ENCODE measurements around the gene LYSMD1. TPM values are rescaled to one million over a fixed set of nuclear protein-coding genes. Genes with fewer than 3 reads are reported as not detected.
"Not testable (repeated sequence)": the region's sequence is repeated elsewhere in the genome, so short reads cannot be mapped to it uniquely, and the experiment has no call there.

The LYSMD1 gene
- total RNA-seq (1 to 10 TPM; 1.8 to 5.5 (median 3.4) TPM), polyA plus RNA-seq (1 to 10 TPM; 4.3 to 4.5 TPM)

- WGBS, 2 donors = 0% methylated on average over 38 of the region's 38 CpGs
- FAIRE-seq = peak; percentile 98
Measured at GRCh38 chr1:151165738-151166504, at the start of gene LYSMD1, which contains the start of gene SCNM1. TSS of gene LYSMD1 (minus strand) at chr1:151165902. CDS start at chr1:151165258, 644 bp downstream. TSS of gene SCNM1 (plus strand) at chr1:151166144. CDS start at chr1:151166153, 9 bp downstream.

GRCh38 chr1:151213560-151213959 lies 47.9 kb upstream of the LYSMD1 start:
- Histone ChIP-seq H3K27me3 (no peaks in the 10 kb centered on the region), H3K4me1 (peaks cover 0 to 8% (median 6%) of the 10 kb centered on the region in 3 donors), H3K9me3 (no peaks in the 10 kb centered on the region), H3K4me3 (no peak overlapping the region), H3K36me3 (no peaks in the 10 kb centered on the region), H3K27ac (no peak overlapping the region)
- intact Hi-C loops (cut with DNase I) = no loop called here
- ATAC-seq = no peak
- no peak for FAIRE-seq
- no peak for TF ChIP-seq CTCF (IDR thresholded peaks at IDR 0.05)
- no peak for DNase-seq
- 21 to 41% methylated on average over 2 of the region's 2 CpGs for WGBS, 2 donors

More at GRCh38 chr1:151165738-151166504, at the start of gene LYSMD1, which contains the start of gene SCNM1:
- DNase-seq (peak; percentile 90 to 98 (median 96)), ATAC-seq (peak; percentile 96 to 97 (median 97))
- Histone ChIP-seq H3K27ac (peak within 1 kb of the TSS in 2 of 4 donors; percentile 53 to 70), H3K27me3 (no peaks in the 10 kb centered on the region), H3K9me3 (no peaks in the 10 kb centered on the region), H3K36me3 (peaks cover 0 to under 1% (median 0%) of the 10 kb centered on the region in 3 donors), H3K4me1 (peaks cover 7 to 13% (median 8%) of the 10 kb centered on the region in 3 donors), H3K4me3 (peak within 1 kb of the TSS; percentile 49 to 72 (median 67))
- no peak for TF ChIP-seq CTCF (IDR thresholded peaks at IDR 0.05)
- intact Hi-C loops (cut with DNase I) = no loop called here

- ATAC-seq = no peak
- H3K4me1 ChIP-seq = peaks cover 0 to 7% (median 3%) of the 10 kb centered on the region in 3 donors
- FAIRE-seq = no peak
- no peak overlapping the region for H3K4me3 ChIP-seq
- intact Hi-C loops (cut with DNase I) = no loop called here
- no peak overlapping the region for H3K27ac ChIP-seq
- H3K9me3 ChIP-seq = no peaks in the 10 kb centered on the region
- peaks cover 0 to 8% (median 0%) of the 10 kb centered on the region in 3 donors for H3K36me3 ChIP-seq
- no peak for DNase-seq
- 88% methylated on average over 15 of the region's 15 CpGs for WGBS, 2 donors
- no peaks in the 10 kb centered on the region for H3K27me3 ChIP-seq
- TF ChIP-seq CTCF (IDR thresholded peaks at IDR 0.05) = no peak
Measured at GRCh38 chr1:151211972-151212705, 46.4 kb upstream of the LYSMD1 start.

- Histone ChIP-seq H3K27me3 (no peaks in the 10 kb centered on the region), H3K4me1 (no peaks in the 10 kb centered on the region), H3K4me3 (no peak overlapping the region), H3K27ac (no peak overlapping the region), H3K36me3 (peaks cover 0 to 9% (median 0%) of the 10 kb centered on the region in 3 donors), H3K9me3 (no peaks in the 10 kb centered on the region)
- intact Hi-C loops (cut with DNase I) = no loop called here
- DNase-seq (no peak), FAIRE-seq (no peak), ATAC-seq (no peak)
- WGBS, 2 donors = 64 to 68% methylated on average over 1 of the region's 1 CpG
- TF ChIP-seq CTCF (IDR thresholded peaks at IDR 0.05) = no peak
Measured at GRCh38 chr1:151210830-151211229, 45.1 kb upstream of the LYSMD1 start.

- ATAC-seq; H3K27ac ChIP-seq; H3K4me1 ChIP-seq; intact Hi-C loops (cut with DNase I); H3K4me3 ChIP-seq; FAIRE-seq; H3K9me3 ChIP-seq; H3K27me3 ChIP-seq; H3K36me3 ChIP-seq; DNase-seq: not testable (repeated sequence)
- 94 to 97% methylated on average over 11 to 12 of the region's 12 CpGs for WGBS, 2 donors
Measured at GRCh38 chr1:151205381-151205965, 39.8 kb upstream of the LYSMD1 start.
